ENCODE measurements around the gene STING1.

DNA sequence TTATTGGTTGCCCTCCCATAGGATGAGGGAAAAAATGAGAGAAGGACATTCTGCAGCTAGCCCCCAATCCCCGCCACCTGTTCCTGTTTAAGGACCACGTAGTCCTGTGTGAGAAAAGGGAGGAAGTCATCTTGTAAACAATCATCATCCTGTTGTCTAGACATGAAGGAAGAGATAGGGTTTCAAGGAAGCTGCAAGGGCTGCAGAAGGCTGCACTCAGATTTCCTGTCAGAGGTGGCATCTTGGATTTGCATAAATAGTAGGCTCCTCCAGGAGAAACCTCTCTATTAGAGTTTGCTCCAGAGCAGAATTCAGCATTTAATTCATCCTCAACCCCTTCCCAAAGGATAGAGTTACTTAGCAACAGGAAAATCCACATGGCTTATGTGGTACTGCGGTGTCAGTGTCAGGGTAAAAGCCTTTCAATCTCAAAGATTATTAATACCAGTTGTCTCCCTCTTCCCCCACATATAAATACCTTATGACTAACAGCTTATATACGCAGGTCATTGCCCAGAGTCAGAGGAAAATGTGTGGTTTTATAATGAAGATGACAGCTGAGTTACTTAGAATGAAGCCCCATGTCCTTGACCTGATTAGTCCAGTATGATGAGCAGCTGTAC is 38.6 kb downstream of the STING1 start:
- TF ChIP-seq, protein P1, sequence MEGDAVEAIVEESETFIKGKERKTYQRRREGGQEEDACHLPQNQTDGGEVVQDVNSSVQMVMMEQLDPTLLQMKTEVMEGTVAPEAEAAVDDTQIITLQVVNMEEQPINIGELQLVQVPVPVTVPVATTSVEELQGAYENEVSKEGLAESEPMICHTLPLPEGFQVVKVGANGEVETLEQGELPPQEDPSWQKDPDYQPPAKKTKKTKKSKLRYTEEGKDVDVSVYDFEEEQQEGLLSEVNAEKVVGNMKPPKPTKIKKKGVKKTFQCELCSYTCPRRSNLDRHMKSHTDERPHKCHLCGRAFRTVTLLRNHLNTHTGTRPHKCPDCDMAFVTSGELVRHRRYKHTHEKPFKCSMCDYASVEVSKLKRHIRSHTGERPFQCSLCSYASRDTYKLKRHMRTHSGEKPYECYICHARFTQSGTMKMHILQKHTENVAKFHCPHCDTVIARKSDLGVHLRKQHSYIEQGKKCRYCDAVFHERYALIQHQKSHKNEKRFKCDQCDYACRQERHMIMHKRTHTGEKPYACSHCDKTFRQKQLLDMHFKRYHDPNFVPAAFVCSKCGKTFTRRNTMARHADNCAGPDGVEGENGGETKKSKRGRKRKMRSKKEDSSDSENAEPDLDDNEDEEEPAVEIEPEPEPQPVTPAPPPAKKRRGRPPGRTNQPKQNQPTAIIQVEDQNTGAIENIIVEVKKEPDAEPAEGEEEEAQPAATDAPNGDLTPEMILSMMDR (IDR thresholded peaks at IDR 0.05 in 2 of 3, conservative IDR thresholded peaks at IDR 0.05 in 1 of 3; ENCODE audit: control insufficient read depth in 2 of 3, extremely low read depth in 1 of 3, insufficient read depth in 1 of 3, low read depth in 3 of 3, low read length in 3 of 3): no peak
- TF ChIP-seq EP300 (IDR thresholded peaks at IDR 0.05; ENCODE audit: borderline replicate concordance in 1 of 2, control insufficient read depth in 1 of 2, low read depth in 2 of 2, low read length in 2 of 2): no peak
- TF ChIP-seq TBL1XR1 (IDR thresholded peaks at IDR 0.05; ENCODE audit: low read depth, low read length): no peak

Data from GM12878 (cell line).